22Rv1 (cell line): Measurements from ENCODE around the gene SH3RF3.

Experiments used
- H3K27ac ChIP-seq: fragments of 450-650 bp; 2 replicates; pipeline ENCODE4 v1.5.1; 2017
- CTCF ChIP-seq: fragments of 450-650 bp; IDR thresholded peaks from 2 replicates; pipeline ENCODE4 v1.5.1; 2017; ENCODE audit warnings: mild to moderate bottlenecking
- ZFX ChIP-seq: fragments of 450-650 bp; IDR thresholded peaks from 2 replicates; pipeline ENCODE4 v1.6.1; 2017; ENCODE audit warnings: antibody characterized with exemption, borderline replicate concordance

The SH3RF3 gene

GRCh38 chr2:109446278-109447131 is 317.5 kb downstream of the SH3RF3 start:
- H3K27ac ChIP-seq, result no peak overlapping the region
- TF ChIP-seq ZFX, result no peak
- no peak for TF ChIP-seq CTCF

- TF ChIP-seq ZFX (no peak), CTCF (no peak)
- H3K27ac ChIP-seq, result no peak overlapping the region
Observed at GRCh38 chr2:109447251-109447661, 318.3 kb downstream of the SH3RF3 start.

GRCh38 chr2:109447776-109448175 is 318.8 kb downstream of the SH3RF3 start:
- no peak overlapping the region for H3K27ac ChIP-seq
- TF ChIP-seq ZFX, result no peak
- TF ChIP-seq CTCF, result no peak

- TF ChIP-seq ZFX (no peak), CTCF (no peak)
- H3K27ac ChIP-seq, result no peak overlapping the region
Observed at GRCh38 chr2:109448207-109448606, 319.2 kb downstream of the SH3RF3 start.

GRCh38 chr2:109448946-109449788 is 320.2 kb downstream of the SH3RF3 start:
- no peak overlapping the region for H3K27ac ChIP-seq
- TF ChIP-seq CTCF, result no peak
- no peak for TF ChIP-seq ZFX

- no peak for TF ChIP-seq ZFX
- TF ChIP-seq CTCF, result no peak
- H3K27ac ChIP-seq, result no peak overlapping the region
Observed at GRCh38 chr2:109450574-109451273, 321.7 kb downstream of the SH3RF3 start.
